CD1c-positive myeloid dendritic cell (primary cell): Measurements from ENCODE around the gene PEF1.

Source experiments
- DNase-seq: peaks from one replicate; pipeline ENCODE4 v3.0.0-alpha.2; 2016; ENCODE audit errors: extremely low spot score

Gene PEF1

GRCh38 chr1:31584869-31585735 is 59.6 kb downstream of the PEF1 start:
- DNase-seq, result no peak

GRCh38 chr1:31583995-31584868 is 60.4 kb downstream of the PEF1 start:
- no peak for DNase-seq

- no peak for DNase-seq
Measured at GRCh38 chr1:31583082-31583994, 61.3 kb downstream of the PEF1 start.

GRCh38 chr1:31581821-31582810 is 62.6 kb downstream of the PEF1 start:
- DNase-seq, result no peak

- no peak for DNase-seq
Measured at GRCh38 chr1:31580891-31581603, 63.6 kb downstream of the PEF1 start.

- no peak for DNase-seq
Measured at GRCh38 chr1:31580513-31580870, 64.2 kb downstream of the PEF1 start.
